ENCODE results near the gene CREB5.

- TF ChIP-seq POLR2A (IDR thresholded peaks at IDR 0.05): no peak
- no peak for TF ChIP-seq CTCF (IDR thresholded peaks at IDR 0.05)
Observed at GRCh38 chr7:28503396-28503795, 91.1 kb downstream of the CREB5 start.
